SKM-1 (cell line): ENCODE data around the gene ACSL3.

Experiments used
- DNase-seq: peaks from one replicate; lab custom pipeline; 2025; ENCODE audit not compliant: unreplicated experiment; lab: John Stamatoyannopoulos, UW

ACSL3 gene

GRCh38 chr2:222878877-222879603, 18.2 kb downstream of the ACSL3 start:
- DNase-seq = no peak

- DNase-seq = no peak
Measured at GRCh38 chr2:222879604-222879933, 18.7 kb downstream of the ACSL3 start.

GRCh38 chr2:222882484-222882928, 21.7 kb downstream of the ACSL3 start:
- DNase-seq = no peak

- no peak for DNase-seq
Measured at GRCh38 chr2:222883420-222883819, 22.6 kb downstream of the ACSL3 start.

DNA sequence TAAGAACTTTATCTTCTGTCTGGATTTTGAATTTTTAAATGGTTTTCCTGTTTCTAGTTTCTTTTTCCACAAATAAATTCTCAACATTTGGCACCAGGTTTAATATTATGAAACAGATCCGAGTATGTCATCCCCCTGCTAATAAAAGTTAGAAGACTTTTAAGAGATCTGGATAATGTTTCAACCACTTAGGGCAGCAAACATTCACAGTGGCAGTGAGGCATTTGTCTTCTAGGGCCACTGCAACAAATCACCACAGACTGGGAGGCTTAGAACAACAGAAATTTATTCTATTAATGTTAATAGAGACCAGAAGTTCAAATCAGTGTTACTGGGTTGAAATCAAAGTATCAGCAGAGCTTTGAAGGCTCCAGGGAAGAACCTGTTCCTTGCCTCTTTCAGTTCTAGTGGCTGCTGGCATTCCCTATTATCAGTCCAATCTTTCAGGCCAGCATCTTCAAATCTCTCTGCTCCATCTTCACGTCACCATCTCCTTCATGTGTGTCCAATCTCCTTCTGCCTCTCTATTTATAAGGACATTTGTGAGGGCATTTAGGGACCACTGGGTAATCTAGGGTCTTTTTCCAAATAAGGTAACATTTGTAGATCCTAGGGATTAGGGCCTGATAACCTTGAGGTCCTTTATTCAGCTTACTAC, 23.4 kb downstream of the ACSL3 start:
- no peak for DNase-seq

DNA sequence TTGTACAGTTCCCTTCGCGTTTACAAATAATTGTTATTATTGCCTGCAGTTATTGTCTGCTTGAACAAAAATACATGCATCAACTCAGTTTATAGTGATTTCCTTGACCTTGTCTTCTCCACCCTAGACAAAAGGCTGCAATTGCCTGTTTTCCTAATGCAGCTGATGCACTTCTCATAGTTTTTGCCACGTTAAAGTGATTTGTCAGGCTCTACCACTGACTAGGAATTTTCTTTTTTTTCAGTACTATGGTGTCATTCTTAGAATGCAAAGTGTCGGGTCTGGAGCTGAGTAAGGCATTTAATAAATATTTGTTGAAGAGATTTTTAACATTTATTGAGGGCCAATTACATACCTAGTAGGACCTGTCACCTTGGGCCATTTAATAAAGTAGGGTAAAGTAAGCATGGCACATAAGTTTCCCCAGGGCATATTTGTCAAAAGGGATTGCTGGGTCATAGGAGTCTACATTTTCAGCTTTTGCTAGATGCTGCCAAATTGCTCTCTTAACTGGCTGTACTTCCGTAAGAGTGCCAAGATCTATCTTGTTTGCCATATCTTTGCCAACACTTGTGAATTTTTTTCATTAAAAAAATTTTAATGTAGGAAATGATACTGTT, 24.1 kb downstream of the ACSL3 start:
- no peak for DNase-seq

GRCh38 chr2:222887124-222887523, 26.3 kb downstream of the ACSL3 start:
- DNase-seq = no peak

- no peak for DNase-seq
Measured at GRCh38 chr2:222888716-222889115, 27.9 kb downstream of the ACSL3 start.

GRCh38 chr2:222891890-222892289, 31.1 kb downstream of the ACSL3 start:
- DNase-seq = no peak

- peak; percentile 11 for DNase-seq
Measured at GRCh38 chr2:222892321-222892720, 31.5 kb downstream of the ACSL3 start.

DNA sequence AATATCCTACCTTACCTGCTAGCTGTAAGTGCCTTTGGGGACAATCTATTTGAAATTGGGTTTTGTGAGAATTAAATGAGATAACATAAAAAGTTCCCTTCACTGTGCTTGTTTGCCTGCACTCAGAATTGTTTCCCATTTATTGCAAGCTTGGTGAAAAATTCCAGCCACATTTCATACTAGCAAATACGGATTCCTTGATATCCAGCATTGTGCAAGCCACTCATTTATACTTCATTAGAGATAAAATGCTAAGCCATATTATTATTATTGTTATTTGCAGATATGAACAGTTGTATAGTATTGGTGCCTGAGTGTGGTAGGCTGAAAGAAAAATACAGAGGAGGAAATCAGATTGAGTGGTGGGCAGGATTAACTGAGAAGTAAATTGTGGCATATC, 31.9 kb downstream of the ACSL3 start:
- DNase-seq = no peak

DNA sequence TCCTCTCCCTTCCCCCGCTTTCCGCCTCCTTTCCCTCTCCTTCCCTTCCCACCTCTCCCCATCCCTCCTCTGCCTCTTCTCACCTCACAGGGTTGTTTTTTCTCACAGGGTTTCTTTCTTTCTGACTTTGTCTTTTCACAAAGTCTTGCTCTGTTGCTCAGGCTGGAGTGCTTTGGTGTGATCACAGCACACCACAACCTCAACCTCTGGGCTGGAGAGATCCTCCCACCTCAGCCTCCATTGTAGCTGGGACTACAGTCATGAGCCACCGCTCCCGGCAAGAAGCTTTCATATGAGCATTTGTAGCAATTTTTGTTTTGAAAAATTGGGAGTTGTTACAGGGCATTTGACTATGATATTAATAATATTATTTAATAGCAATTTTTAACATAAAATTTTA, 32.9 kb downstream of the ACSL3 start:
- no peak for DNase-seq

- DNase-seq = no peak
Measured at GRCh38 chr2:222895144-222895543, 34.3 kb downstream of the ACSL3 start.

DNA sequence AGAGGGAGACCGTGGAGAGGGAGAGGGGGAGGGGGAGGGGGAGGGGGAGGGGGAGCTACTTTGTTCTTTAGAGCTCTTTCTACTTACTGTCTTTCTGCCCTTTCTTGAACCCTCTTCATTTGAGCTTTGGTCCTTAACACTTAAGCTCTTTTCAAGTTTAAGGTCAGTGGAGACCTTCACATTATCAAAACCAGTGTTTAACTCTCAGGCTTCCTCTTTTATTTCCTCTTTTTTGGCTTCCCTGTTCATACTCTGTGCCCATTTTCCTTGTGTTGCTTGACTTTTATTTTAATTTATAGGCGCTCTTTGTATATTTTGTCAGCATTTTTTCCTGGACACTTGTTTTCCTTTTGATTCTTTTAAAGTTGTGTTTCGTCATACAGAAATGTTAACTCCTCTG, 37.1 kb downstream of the ACSL3 start:
- DNase-seq = peak; percentile 43

- DNase-seq = no peak
Measured at GRCh38 chr2:222899413-222900181, 38.8 kb downstream of the ACSL3 start.

- no peak for DNase-seq
Measured at GRCh38 chr2:222900354-222900753, 39.5 kb downstream of the ACSL3 start.

- no peak for DNase-seq
Measured at GRCh38 chr2:222902660-222903059, 41.8 kb downstream of the ACSL3 start.

- no peak for DNase-seq
Measured at GRCh38 chr2:222903234-222904220, 42.7 kb downstream of the ACSL3 start.

DNA sequence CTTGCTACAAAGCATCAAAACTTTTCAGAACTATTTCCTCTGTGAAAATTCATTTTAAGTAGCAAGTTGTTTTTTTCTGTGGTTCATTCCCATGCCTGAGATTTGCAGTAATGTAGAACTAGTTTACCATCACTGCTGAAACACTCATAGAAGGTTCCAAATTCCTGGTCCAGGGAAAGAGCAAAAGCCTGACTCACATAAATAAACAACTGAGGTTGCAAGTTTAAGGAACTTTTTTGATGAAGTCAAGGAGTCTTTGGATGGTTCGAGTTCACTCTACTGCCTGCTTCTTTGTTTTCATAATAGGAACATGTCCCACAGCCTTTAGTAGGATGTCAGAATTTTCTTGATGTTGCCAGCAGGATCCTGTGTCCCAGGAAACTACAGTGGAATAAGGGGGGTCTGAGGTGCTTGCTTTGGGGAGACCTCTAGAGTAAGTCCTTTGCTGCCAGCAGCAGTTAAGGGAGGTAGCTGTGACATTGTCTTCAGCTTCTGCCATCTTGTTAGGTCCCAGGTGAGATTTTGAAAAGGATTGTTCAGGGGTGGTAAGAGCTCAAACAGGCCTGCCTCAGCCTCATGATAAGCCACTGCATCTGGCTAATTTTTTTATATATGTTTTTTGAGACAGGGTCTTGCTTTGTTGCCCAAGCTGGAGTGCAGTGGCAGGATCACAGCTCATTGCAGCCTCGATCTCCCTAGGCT, 43.9 kb downstream of the ACSL3 start:
- no peak for DNase-seq

DNA sequence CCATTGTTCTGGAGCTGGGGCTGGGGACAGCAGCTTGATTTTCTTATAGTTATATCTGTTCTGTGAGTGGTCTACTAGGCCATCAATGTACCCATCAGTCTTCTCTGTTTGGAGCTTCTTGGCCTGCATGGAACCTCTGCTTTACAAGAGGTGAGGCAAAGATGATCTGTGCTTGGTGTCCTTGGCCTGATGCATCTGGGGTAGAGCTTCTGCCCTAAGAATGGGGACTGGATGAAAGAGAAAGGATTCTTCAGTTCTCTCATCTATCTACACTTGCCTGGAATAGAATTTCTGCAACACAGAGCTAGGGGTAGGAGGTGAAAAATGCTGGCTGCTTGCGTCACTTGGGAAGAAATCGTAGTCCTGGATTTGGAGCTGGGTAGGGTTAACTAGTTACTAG, 46.2 kb downstream of the ACSL3 start:
- DNase-seq = no peak
